ENCODE results near the gene MARCHF10.

- TF ChIP-seq CTCF (conservative IDR thresholded peaks at IDR 0.05 in 1 of 2, IDR thresholded peaks at IDR 0.05 in 1 of 2; ENCODE audit: low read depth in 1 of 2, low read length in 2 of 2): no peak
- TF ChIP-seq EZH2 (IDR thresholded peaks at IDR 0.05; ENCODE audit: low read length, missing control alignments): no peak
These were observed 70.6 kb downstream of the MARCHF10 start for GRCh38 chr17:62737513-62737912.

All from fibroblast of lung (primary cell).